Fibroblast of lung (primary cell): ENCODE data around the gene EPHA5.

ENCODE experiments used
- EZH2 ChIP-seq: IDR thresholded peaks from 2 replicates; pipeline ENCODE4 v1.5.1; 2012; ENCODE audit warnings: low read length, control low read depth, mild to moderate bottlenecking; ENCODE audit errors: missing control alignments
- TF ChIP-seq, protein P1 (sequence below), 2 donors: IDR thresholded peaks in 1 of 2; conservative IDR thresholded peaks in 1 of 2; 1 replicate in 1 of 2; 2 replicates in 1 of 2; pipeline ENCODE4 v1.5.1; 2011 to 2012; ENCODE audit warnings: low read length in 2 of 2, control low read depth in 1 of 2, inconsistent platforms in 1 of 2, low read depth in 1 of 2, mild to moderate bottlenecking in 1 of 2

DNA sequence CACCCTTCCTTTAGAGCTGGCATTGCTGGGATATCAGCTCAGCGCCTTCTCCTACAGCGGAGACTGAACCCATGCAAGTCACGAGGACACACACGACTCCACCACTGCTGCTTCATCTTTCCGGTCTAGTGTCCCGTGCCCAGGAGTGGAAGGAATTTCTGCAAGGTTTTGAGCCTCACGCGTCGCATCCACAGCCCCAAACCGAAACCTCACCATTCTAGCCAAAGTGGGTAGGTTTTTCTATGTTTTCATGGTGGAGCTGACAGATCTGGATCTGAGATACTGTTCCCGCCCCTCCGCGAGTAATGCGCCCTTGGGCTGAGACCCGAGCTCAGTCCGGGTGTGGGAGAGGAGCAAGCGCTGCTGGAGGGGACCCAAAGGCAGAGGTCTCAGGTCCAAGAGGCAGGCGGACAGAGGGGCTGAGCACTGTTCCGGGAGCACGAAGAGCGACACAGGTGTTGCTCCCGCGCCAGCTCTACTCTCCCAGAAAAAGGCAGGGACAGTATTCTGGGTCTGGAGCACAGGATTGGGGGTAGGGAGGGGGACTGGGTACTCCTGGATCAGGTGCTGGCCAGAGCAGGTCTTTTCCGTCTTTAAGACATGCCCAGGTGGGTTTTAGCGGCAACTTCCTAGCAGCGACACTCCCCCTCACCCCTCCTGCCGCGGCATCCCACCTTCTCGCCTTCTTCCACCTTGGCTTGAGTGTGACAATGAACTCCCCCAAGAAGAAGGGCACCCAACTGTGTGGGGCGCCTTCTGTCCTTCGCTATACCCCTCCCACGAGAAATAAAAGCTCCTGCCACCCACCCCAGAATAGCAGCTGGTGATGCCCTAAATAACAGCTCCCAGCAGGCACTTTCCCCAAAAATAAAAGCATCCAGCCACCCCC lies 1.8 kb downstream of the EPHA5 start:
- TF ChIP-seq, protein P1, sequence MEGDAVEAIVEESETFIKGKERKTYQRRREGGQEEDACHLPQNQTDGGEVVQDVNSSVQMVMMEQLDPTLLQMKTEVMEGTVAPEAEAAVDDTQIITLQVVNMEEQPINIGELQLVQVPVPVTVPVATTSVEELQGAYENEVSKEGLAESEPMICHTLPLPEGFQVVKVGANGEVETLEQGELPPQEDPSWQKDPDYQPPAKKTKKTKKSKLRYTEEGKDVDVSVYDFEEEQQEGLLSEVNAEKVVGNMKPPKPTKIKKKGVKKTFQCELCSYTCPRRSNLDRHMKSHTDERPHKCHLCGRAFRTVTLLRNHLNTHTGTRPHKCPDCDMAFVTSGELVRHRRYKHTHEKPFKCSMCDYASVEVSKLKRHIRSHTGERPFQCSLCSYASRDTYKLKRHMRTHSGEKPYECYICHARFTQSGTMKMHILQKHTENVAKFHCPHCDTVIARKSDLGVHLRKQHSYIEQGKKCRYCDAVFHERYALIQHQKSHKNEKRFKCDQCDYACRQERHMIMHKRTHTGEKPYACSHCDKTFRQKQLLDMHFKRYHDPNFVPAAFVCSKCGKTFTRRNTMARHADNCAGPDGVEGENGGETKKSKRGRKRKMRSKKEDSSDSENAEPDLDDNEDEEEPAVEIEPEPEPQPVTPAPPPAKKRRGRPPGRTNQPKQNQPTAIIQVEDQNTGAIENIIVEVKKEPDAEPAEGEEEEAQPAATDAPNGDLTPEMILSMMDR (conservative IDR thresholded peaks at IDR 0.05 in 1 of 2, IDR thresholded peaks at IDR 0.05 in 1 of 2; ENCODE audit: low read depth in 1 of 2, low read length in 2 of 2), result no peak
- TF ChIP-seq EZH2, result no peak
